Smooth muscle cell (in vitro differentiated cells): ENCODE measurements around the gene SNTB2. TPM values are rescaled to one million over a fixed set of nuclear protein-coding genes. Genes with fewer than 3 reads are reported as not detected.

Experiments
- DNase-seq: peaks from one replicate; lab custom pipeline; 2025; ENCODE audit not compliant: unreplicated experiment; lab: John Stamatoyannopoulos, UW
- H2AFZ ChIP-seq: fragments of 200-600 bp; sonication (generic); 2 replicates; pipeline ENCODE4 v1.6.0; 2016; ENCODE audit warnings: antibody characterized with exemption, low read depth, mild to moderate bottlenecking
- H3F3A ChIP-seq: fragments of 200-600 bp; sonication (generic); 2 replicates; pipeline ENCODE4 v1.6.0; 2017; ENCODE audit warnings: antibody characterized with exemption, low read depth
- H3K27ac ChIP-seq: fragments of 200-600 bp; sonication (generic); 2 replicates; pipeline ENCODE4 v1.5.1; 2016; ENCODE audit warnings: low read depth, mild to moderate bottlenecking
- H3K27me3 ChIP-seq: fragments of 200-600 bp; sonication (generic); 2 replicates; pipeline ENCODE4 v1.6.1; 2016; ENCODE audit warnings: low read depth, mild to moderate bottlenecking
- H3K36me3 ChIP-seq: fragments of 200-600 bp; sonication (generic); 2 replicates; pipeline ENCODE4 v1.5.1; 2016; ENCODE audit warnings: low read depth
- H3K4me1 ChIP-seq: fragments of 200-600 bp; sonication (generic); 2 replicates; pipeline ENCODE4 v1.5.1; 2016; ENCODE audit warnings: low read depth
- H3K4me2 ChIP-seq: fragments of 200-600 bp; sonication (generic); 2 replicates; pipeline ENCODE4 v1.6.0; 2016; ENCODE audit warnings: mild to moderate bottlenecking
- H3K4me3 ChIP-seq: fragments of 200-600 bp; sonication (generic); 2 replicates; pipeline ENCODE4 v1.5.1; 2016; ENCODE audit warnings: mild to moderate bottlenecking
- H3K79me2 ChIP-seq: fragments of 200-600 bp; sonication (generic); 2 replicates; pipeline ENCODE4 v1.6.0; 2016; ENCODE audit warnings: low read depth, mild to moderate bottlenecking
- H3K9ac ChIP-seq: fragments of 200-600 bp; sonication (generic); 2 replicates; pipeline ENCODE4 v1.6.0; 2016; ENCODE audit warnings: low read depth
- H3K9me3 ChIP-seq: fragments of 200-600 bp; sonication (generic); replicated peaks from 2 replicates; pipeline ENCODE4 v1.5.1; 2016; ENCODE audit warnings: low read depth
- H4K20me1 ChIP-seq: fragments of 200-600 bp; sonication (generic); 2 replicates; pipeline ENCODE4 v1.6.0; 2016; ENCODE audit warnings: low read depth
- WGBS: methylation state at CpG from one replicate; pipeline ENCODE4 v1.1.7; 2016; ENCODE audit warnings: low lambda C conversion rate; 5-methylcytosine and 5-hydroxymethylcytosine counted together
- polyA plus RNA-seq: library from polyadenylated mRNA; unstranded; fragments of >200 nt; fragmentation: Nextera tagmentation; extraction: Ambion mirVana; gene quantifications from 2 replicates; pipeline ENCODE4 v1.2.1, GENCODE V29; 2016
- small RNA-seq: library from RNA; depleted of rRNA; stranded (forward); fragments of <200 nt; gene quantifications from one replicate; pipeline ENCODE3, GENCODE V24; 2014
- total RNA-seq: library from RNA; depleted of rRNA; stranded (reverse); fragments of >200 nt; gene quantifications from 2 replicates; pipeline ENCODE4 v1.2.3, GENCODE V29; 2014
- TF ChIP-seq, protein P1 (sequence below): fragments of 200-600 bp; sonication (generic); IDR thresholded peaks from 2 replicates; pipeline ENCODE4 v1.5.1; 2017; ENCODE audit warnings: borderline replicate concordance, mild to moderate bottlenecking, antibody characterized with exemption; ENCODE audit not compliant: insufficient read depth, poor library complexity, severe bottlenecking

Gene SNTB2
- total and polyA plus RNA-seq, 2 experiments from 2014 or later: 17.1 to 25.9 TPM

DNA sequence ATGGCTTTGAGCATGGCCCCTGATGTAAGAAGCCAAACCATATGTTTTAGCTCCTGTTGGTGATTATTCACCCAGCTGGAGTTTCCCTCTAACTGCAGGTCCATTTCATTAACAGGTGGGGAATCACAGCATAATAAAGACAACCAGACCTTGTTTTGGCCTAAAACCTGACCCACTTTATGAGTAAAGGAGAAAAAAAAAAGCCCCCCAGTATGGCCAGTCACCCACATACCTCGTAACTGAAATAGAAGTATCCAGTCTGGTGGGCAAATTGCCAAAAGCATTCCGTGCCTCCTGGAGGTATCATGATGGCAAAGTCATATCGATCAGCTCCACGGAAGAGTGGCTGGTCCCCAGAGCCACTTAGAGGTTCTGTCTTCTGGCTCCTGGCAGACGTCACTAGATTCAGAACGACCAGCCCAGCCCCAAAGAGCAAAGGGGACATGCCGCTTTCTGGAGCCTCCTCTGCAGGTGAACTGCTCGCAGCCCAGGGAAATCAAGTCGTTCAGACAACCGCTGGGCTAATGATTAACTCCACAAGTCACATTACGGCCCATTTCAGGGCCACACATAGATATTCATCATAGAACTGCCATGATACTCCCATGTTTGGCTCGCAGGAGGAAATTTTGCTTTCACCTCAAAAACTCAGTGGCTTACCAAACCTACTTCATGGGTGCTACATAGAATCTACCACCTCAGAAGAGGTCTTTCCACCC, 164.5 kb downstream of the SNTB2 start, which contains the start of gene TMED6:
TMED6 (minus strand) TSS at position 478 of the 719 bp plus-strand sequence; CDS start at position 445, 33 bp downstream.
- no peaks in the 10 kb centered on the region for H3K4me1 ChIP-seq
- no peak within 1 kb of the TSS for H3K4me3 ChIP-seq
- no peak within 1 kb of the TSS for H3K4me2 ChIP-seq
- 92% methylated on average over 12 of the region's 12 CpGs for WGBS
- H3F3A ChIP-seq: no peaks in the 10 kb centered on the region
- H3K79me2 ChIP-seq: no peaks in the 10 kb centered on the region
- no peak within 1 kb of the TSS for H2AFZ ChIP-seq
- no peak within 1 kb of the TSS for H3K27ac ChIP-seq
- H3K9ac ChIP-seq: no peak within 1 kb of the TSS
- H3K9me3 ChIP-seq: no peaks in the 10 kb centered on the region
- TF ChIP-seq, protein P1, sequence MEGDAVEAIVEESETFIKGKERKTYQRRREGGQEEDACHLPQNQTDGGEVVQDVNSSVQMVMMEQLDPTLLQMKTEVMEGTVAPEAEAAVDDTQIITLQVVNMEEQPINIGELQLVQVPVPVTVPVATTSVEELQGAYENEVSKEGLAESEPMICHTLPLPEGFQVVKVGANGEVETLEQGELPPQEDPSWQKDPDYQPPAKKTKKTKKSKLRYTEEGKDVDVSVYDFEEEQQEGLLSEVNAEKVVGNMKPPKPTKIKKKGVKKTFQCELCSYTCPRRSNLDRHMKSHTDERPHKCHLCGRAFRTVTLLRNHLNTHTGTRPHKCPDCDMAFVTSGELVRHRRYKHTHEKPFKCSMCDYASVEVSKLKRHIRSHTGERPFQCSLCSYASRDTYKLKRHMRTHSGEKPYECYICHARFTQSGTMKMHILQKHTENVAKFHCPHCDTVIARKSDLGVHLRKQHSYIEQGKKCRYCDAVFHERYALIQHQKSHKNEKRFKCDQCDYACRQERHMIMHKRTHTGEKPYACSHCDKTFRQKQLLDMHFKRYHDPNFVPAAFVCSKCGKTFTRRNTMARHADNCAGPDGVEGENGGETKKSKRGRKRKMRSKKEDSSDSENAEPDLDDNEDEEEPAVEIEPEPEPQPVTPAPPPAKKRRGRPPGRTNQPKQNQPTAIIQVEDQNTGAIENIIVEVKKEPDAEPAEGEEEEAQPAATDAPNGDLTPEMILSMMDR: no peak
- no peaks in the 10 kb centered on the region for H4K20me1 ChIP-seq
- no peaks in the 10 kb centered on the region for H3K27me3 ChIP-seq
- no peaks in the 10 kb centered on the region for H3K36me3 ChIP-seq
- no peak for DNase-seq

Small RNA genes within 50 kb of the gene (small RNA-seq; reads per million reads assigned to genes)
- gene RF00019: not detected
- gene RNU6-22P: not detected

Other genes starting within 250 kb of the SNTB2 start
- gene HAS3, start 81.5 kb upstream of the SNTB2 start, total RNA-seq: 1.2 and 2.7 TPM in 2 replicates
- 0.39 and 1.1 TPM in 2 replicates for gene HAS3, start 81.5 kb upstream of the SNTB2 start, polyA plus RNA-seq
- gene CHTF8, start 54.6 kb upstream of the SNTB2 start, total RNA-seq: 74.2 and 77.7 TPM in 2 replicates
- 70.8 and 83.8 TPM in 2 replicates for gene CHTF8, start 54.6 kb upstream of the SNTB2 start, polyA plus RNA-seq
- gene UTP4, start 54.5 kb upstream of the SNTB2 start, total RNA-seq: 13.8 and 20.4 TPM in 2 replicates
- gene UTP4, start 54.5 kb upstream of the SNTB2 start, polyA plus RNA-seq: 29.0 and 32.8 TPM in 2 replicates
- 18.7 and 21.5 TPM in 2 replicates for gene VPS4A, start 124.2 kb downstream of the SNTB2 start, total RNA-seq
- gene VPS4A, start 124.2 kb downstream of the SNTB2 start, polyA plus RNA-seq: 39.9 and 48.1 TPM in 2 replicates
- 4.0 and 4.4 TPM in 2 replicates for gene PDF, start 143.4 kb downstream of the SNTB2 start, total RNA-seq
- 5.4 and 12.2 TPM in 2 replicates for gene PDF, start 143.4 kb downstream of the SNTB2 start, polyA plus RNA-seq
- gene COG8, start 152.4 kb downstream of the SNTB2 start, total RNA-seq: 33.5 and 35.6 TPM in 2 replicates
- 26.6 and 37.2 TPM in 2 replicates for gene COG8, start 152.4 kb downstream of the SNTB2 start, polyA plus RNA-seq
- gene NIP7, start 152.6 kb downstream of the SNTB2 start, total RNA-seq: 13.3 and 17.0 TPM in 2 replicates
- gene NIP7, start 152.6 kb downstream of the SNTB2 start, polyA plus RNA-seq: 20.0 and 20.3 TPM in 2 replicates
- gene TMED6, start 164.6 kb downstream of the SNTB2 start, total RNA-seq: 0.27 TPM in 1 of 2 replicates, not detected in the other
- 0.23 and 1.3 TPM in 2 replicates for gene TMED6, start 164.6 kb downstream of the SNTB2 start, polyA plus RNA-seq
- 13.5 and 17.8 TPM in 2 replicates for gene TERF2, start 198.8 kb downstream of the SNTB2 start, total RNA-seq
- 23.7 and 24.0 TPM in 2 replicates for gene TERF2, start 198.8 kb downstream of the SNTB2 start, polyA plus RNA-seq
- gene CYB5B, start 237.5 kb downstream of the SNTB2 start, total RNA-seq: 47.4 and 64.0 TPM in 2 replicates
- gene CYB5B, start 237.5 kb downstream of the SNTB2 start, polyA plus RNA-seq: 94.0 and 99.8 TPM in 2 replicates